ENCODE results near the gene NOS1AP.

DNA sequence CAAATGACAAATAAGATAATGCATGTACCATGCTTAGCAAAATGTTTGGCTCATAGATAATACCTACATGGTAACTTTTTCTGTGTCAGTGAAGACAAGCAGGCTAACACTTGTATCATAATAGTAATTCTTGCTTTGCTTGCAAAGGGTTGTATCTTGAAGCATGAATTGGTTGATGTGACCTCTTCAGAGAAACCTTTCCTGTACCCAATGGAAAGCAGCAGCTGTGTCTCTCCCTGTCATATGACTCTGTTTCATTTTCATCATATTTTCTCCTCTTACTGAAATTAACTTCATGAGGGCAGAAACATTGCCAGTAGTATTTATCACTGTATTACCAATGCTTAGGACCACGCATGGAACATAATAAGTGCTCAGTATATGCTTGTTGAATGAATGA lies 338.0 kb downstream of the NOS1AP start:
- TF ChIP-seq, protein P1, sequence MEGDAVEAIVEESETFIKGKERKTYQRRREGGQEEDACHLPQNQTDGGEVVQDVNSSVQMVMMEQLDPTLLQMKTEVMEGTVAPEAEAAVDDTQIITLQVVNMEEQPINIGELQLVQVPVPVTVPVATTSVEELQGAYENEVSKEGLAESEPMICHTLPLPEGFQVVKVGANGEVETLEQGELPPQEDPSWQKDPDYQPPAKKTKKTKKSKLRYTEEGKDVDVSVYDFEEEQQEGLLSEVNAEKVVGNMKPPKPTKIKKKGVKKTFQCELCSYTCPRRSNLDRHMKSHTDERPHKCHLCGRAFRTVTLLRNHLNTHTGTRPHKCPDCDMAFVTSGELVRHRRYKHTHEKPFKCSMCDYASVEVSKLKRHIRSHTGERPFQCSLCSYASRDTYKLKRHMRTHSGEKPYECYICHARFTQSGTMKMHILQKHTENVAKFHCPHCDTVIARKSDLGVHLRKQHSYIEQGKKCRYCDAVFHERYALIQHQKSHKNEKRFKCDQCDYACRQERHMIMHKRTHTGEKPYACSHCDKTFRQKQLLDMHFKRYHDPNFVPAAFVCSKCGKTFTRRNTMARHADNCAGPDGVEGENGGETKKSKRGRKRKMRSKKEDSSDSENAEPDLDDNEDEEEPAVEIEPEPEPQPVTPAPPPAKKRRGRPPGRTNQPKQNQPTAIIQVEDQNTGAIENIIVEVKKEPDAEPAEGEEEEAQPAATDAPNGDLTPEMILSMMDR (IDR thresholded peaks at IDR 0.05) = no peak
- TF ChIP-seq POLR2A (IDR thresholded peaks at IDR 0.05) = no peak

Measured in ovary (tissue), 3 donors.